Posterior vena cava (tissue), 2 donors: ENCODE results near the gene CDC42SE2. TPM values are rescaled to one million over a fixed set of nuclear protein-coding genes. Genes with fewer than 3 reads are reported as not detected.
"Not testable (repeated sequence)": the region's sequence is repeated elsewhere in the genome, so short reads cannot be mapped to it uniquely, and the experiment has no call there.

Source experiments
- DNase-seq: peaks from one replicate; pipeline ENCODE4 v3.0.0-alpha.2; 2020; ENCODE audit warnings: low spot score
- intact Hi-C, 2 donors: fragments of 100-400 bp; cut with DNase I; formaldehyde crosslinking; loops; one replicate each; pipeline versions ENCODE4 v1.14.1 to v1.14.2; 2022 to 2023
- total RNA-seq, 2 donors: library from RNA; stranded (reverse); fragmentation: NEBNext Ultra II Directional; extraction: Animal tissue kit (Norgen Biotek cat#: 25700); gene quantifications; one replicate each; pipeline ENCODE4 v1.2.1, GENCODE V29; 2021
- donor health status: DM: yes; HTN: yes; CAD: no.
- donor health status: DM: yes; HTN: yes; CAD: no.

CDC42SE2 gene
- total RNA-seq, 2 donors from 2014 or later, result 17.0 to 18.5 TPM

DNA sequence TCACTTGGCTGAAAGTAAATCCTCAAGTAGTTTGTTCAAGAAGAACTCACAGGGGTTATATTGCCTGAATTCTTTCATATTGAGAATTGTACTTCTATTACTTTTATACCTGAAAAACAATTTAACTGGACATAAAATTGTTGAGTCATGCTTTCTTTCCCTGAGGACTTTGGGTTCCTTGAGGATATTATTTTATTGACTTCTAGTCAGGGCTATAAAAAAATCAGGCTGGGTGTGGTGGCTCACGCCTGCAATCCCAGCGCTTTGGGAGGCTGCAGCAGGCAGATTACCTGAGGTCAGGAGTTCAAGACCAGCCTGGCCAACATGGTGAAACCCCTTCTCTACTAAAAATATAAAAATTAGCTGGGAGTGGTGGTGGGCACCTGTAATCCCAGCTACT lies 17.9 kb upstream of the CDC42SE2 start:
- no peak for DNase-seq
- intact Hi-C loops, result no loop called here

DNA sequence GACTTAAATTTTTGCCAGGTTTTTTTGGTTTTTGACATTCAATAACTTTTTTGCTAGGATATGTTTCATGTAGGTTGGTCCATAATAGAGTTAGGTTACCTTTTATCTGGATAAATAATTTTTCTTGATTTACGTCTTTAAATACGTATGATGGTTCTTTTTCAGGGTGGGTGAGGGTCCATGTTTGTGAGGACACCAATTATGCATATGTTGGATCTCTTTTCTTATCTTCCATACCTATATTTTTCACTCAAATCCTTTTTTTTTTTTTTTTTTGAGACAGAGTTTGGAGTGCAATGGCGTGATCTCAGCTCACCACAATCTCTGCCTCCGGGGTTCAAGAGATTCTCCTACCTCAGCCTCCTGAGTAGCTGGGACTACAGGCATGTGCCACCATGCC lies 17.3 kb upstream of the CDC42SE2 start:
- intact Hi-C loops, result no loop called here
- DNase-seq, result no peak

DNA sequence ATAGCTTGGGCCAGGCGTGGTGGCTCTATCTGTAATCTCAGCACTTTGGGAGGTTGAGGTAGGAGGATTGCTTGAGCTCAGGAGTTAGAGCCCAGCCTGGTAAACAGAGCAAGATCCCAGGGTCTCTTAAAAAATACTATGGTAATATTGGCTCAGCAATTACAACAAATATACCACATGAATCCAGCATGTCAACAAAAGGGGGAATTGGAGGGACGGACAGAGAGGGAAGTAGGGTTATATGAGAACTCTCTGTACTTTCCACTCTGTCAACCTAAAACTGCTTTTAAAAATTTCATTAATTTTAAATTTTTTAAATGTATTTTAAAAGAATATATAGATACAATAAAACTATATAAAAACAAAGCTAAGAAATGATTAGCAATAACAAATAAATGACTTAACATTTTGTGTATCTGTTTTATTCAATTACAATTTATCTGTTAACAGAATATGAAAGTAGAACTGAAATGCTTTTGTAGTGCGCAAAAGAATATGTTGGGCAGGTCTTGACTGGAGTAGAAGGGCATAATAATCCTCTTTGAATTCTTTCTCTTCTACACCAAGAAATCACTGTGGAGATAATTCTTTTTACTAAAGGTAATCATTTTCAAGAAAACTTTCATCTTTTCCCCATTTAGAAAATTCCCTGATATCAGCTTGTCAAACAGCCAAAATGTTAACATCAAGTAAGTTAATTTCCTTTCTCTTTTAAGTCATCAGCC lies 12.9 kb upstream of the CDC42SE2 start:
- intact Hi-C loops, result no loop called here
- DNase-seq, result no peak

DNA sequence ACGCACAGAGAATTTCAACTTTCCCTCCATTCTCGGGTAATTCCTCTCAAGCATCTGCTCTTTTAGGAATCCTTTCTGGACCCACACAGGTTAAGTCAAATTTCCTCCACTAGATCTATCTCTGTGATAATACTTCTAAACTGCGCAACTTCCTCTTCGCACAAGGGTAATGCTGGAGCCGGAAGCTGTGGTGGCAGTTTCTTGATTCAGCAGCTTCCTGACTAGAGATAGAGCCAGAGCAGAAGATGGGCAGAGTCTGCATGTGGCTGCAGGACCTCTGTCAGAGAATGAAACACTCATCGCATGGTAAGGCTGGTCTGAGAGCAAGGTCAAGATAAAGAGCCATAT lies 11.1 kb upstream of the CDC42SE2 start:
- DNase-seq, result no peak
- intact Hi-C loops, result no loop called here

DNA sequence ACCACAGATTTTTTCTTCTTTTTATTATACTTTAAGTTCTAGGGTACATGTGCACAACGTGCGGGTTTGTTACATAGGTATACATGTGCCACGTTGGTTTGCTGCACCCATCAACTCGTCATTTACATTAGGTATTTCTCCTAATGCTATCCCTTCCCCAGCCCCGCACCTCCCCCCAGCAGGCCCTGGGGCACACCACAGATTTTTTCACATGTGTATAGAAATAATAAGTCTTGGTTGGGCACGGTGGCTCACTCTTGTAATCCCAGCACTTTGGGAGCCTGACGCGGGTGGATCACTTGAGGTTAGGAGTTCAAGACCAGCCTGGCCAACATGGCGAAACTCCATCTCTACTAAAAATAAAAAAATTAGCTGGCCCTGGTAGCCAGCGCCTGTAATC lies 9.8 kb upstream of the CDC42SE2 start:
- intact Hi-C loops, DNase-seq: not testable (repeated sequence)

DNA sequence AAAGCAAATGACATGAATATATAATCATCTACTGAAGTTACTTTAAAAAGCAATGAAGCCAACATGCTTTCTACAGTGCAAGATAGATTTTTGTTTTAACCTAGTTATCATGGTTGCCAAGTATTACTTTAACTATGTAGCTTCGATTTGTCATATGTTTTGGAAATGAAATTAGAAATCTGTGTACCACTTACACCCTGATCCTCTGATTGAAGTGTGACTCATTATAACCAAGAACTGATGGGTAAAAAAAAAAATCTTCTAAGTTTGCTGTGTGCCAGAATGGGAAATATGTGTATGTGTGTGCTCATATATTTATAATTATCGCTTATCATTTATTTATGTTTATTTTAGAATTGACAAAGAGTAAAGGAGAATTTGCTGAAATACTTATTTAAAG lies 9.1 kb upstream of the CDC42SE2 start:
- intact Hi-C loops, result no loop called here
- no peak for DNase-seq

DNA sequence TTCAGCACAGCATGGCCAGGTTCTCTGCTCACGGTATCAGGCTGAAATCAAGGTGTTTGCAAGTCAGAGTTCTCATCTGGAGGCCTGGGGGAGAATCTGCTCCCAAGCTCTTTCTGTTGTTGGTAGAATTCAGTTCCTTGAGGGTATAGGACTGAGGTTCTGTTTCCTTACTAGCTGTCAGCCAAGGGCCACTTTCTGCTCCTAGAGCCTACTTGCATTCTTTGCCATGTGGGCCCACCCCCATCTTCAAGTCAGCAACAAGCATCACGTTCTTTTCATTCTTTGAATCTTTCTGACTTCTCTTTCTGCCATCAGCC lies 7.4 kb upstream of the CDC42SE2 start:
- no peak for DNase-seq
- intact Hi-C loops, result no loop called here

DNA sequence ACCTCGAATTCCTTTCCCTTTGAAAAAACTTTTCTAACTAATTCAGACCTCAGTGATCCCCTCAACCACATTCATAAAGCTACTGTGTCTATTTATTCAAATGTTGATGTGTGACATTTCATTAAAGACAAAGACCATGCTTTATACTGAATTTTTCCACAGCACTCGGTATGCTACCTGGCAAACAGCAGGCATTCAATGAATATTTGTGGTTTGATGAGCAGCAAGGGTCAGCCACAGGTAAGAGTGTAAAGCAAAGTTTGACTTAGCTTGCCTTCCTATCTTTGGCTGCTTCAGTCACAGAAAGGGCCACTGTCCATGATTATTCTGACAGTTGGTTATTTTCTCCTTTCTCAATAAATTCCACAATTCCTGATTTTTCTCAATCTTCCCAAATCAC lies 5.1 kb upstream of the CDC42SE2 start:
- no peak for DNase-seq
- intact Hi-C loops, result no loop called here

DNA sequence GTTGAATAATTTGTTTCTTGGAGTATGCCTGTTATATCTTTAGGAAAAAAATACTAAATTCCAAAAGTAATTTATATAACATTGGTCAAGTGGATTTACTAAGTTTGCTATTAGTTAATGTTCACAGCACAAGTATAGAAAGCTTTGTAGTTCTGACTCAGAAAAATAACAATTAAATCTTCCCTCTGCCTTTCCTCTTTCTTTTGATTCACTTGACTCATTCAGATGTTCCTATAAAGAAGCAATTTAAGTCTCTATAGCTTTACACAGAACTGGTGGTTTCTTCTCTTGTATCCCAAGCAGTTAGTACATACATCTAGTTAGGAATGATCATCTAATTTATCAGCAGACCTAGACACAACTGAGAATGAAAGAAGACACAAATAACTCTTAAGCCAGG lies 4.5 kb upstream of the CDC42SE2 start:
- intact Hi-C loops, result no loop called here
- DNase-seq, result no peak

DNA sequence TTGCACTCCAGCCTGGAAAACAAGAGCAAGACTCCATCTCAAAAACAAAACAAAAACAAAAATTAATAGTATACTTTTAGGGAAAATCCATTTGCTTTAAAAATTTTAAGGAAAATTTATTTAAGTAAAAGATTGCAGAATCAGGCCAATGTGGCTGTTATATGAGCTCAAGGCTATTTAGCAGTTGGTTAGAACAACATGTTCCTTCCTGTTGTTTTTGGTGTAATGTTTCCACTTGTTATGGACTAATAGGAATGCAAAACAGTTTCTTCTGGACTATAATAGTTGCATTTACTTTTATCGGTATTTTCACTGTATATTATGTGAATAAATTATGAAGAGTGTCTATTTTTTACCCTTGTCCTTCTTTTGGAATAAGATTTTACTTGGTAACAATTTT lies 3.0 kb upstream of the CDC42SE2 start:
- intact Hi-C loops, result no loop called here
- no peak for DNase-seq

DNA sequence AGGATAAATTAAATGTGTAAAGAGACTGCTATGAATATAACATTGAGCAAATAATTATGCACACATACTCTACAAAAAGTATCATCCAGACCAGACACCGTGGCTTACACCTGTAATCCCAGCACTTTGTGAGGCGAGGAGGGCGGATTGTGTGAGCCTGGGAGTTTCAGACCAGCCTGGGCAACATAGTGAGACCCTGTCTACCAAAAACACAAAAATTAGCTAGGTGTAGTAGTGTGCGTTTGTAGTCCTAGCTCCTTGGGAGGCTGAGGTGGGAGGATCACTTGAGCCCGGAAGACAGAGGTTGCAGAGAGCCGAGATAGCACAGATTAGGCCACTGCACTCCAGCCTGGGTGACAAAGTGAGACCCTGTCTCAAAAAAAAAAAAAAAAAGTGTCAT lies 2.4 kb upstream of the CDC42SE2 start:
- DNase-seq, result no peak
- intact Hi-C loops, result no loop called here

DNA sequence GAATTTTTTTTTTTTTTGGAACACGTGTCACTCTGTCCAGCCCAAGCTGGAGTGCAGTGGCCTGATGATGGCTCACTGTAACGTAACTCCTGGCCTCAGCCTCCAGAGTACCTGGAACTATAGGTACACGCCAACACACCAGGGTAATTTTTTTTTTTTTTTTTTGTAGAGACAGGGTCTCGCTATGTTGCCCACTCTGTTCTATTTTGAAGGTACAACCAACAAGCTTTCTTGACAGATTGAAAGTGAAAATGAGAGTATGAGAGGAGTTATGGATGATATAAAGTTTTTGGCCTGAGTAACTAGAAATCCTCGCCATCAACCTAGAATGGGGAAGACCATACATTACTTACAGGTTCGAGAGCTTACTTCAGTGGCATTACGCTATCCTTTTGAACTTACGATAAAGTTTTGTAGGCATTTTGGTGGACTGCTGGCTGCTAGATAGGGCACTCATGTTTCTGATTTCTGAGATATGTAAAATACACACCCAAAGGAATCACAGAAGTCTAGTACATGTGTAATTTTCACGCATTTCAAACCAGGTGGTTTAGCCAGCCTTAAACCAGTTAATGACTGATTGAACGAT lies 806 bp upstream of the CDC42SE2 start:
- intact Hi-C loops, result no loop called here
- DNase-seq, result no peak

DNA sequence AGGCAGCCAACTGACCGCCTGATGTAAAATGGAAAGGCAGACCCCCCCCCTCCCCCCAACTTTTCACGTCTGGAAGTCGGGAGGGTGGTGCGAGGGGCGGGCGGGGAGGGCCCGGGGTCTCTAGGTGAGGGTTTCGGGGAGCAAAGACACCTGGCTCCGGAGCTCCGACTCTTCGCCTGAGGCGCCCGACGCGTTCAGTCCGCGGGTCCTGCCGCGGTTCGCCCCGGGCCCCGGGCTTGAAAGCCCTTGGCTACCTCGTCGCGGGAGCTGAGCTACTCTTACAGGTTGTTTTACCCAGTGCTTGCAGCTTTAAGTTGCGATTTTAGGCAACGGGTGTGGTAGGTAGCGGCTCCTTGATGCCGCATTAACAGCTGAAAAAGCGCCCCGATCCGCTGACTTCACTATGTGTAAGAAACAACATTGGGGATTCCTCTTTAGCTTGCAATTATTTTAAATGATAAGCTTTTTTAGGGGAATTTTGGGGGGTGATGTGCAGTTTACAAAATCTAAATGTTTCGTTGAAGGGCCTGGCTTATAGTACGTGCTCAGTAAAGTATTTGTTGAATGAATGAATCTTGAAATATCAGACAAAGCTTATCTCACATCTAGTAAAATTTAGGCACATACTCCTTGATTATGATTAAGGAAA lies 722 bp downstream of the CDC42SE2 start:
- intact Hi-C loops, result no loop called here

DNA sequence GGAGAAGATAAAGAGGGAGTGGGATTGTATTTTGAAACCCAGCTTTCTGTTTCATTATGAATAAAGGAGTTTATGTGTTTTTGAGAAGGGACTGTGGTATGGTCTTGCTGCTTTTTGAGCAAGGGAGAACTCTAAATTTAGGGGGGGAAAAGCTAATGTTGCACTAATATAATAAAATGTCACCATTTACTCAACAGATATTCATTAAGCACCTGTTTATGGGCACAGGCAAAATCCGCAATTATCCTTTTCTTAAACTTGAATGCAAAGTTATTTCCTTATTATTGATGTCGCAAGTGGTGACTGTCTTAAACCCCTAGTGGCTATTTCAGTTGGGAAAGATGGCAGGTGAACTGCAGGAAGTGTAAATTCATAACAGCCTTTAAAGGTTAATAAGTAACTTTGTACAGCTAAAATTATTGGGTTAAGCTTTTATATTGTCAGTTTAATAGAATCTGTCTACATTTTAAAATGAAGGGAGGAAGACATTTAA lies 1.5 kb downstream of the CDC42SE2 start:
- intact Hi-C loops, result no loop called here
- no peak for DNase-seq

More for the DNA sequence above, 722 bp downstream of the CDC42SE2 start:
- peak; percentile 81 for DNase-seq

DNA sequence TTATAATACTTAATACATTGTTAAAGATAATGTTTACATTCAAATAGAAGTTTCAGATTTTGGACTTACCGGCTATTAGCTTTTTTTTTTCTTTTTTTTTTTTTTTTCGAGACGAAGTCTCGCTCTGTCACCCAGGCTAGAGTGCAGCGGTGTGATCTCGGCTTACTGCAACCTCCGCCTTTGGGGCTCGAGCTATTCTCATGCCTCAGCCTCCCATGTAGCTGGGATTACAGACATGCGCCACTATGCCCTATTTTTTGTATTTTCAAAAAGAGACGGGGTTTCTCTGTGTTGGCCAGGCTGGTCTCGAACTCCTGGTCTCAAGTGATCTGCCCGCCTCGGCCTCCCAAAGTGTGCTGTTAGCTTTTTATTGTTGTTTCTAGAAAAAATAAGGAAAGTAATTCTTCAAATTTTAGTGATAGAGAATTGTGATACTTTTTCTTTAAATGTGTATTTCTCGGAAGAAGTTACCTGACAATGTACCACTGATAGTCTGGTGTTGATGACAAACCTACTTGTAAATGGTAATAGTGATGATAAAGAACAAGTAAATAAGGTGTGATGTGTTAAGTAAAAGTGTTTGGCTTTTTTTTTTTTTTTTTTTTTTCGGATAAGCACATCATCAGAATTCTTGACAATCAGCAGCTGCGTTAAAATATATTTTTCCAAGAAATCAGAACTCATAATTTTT lies 2.7 kb downstream of the CDC42SE2 start:
- intact Hi-C loops, result no loop called here
- no peak for DNase-seq

DNA sequence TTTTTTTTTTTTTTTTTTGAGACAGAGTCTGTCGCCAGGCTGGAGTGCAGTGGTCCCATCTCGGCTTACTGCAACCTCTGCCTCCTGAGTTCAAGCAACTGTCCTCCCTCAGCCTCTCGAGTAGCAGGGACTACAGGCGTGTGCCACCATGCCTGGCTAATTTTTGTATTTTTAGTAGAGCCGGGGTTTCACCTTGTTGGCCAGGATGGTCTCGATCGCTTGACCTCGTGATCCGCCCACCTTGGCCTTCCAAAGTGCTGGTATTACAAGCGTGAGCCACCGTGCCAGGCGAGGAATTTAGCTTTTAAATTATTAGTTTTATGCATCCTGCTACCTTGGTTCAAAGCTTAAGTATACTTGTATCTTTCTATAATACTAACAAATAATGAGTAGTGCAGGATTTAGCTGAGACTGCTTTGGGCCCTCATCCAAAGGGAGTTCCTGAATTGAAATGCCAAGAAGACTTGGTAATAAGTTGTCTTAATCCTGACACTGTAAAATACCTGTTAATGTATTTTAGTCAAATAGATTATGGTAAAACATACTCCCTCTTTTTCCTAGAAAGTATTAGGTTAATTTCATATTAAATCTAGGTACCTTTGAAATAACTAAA lies 5.0 kb downstream of the CDC42SE2 start:
- DNase-seq, result no peak
- intact Hi-C loops, result no loop called here

DNA sequence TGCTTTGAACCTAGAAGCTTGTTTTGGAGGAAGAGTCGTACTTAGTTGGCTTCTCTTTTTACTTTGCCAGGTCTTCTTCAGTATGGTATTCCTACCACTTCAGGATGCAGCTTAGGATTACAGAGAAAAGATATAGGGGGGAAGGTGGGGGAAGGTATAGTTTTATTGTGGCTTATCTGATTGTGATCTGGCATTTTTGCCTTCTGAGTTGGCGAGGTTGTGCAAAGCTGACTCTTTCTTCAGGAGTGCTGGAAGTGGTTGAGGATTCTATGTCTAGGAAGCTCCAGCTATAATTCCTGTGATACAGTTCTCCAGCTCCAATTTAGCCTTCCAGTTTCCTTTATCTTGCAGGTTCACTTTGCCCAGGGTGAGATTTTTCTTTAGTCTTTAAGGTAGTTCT lies 7.0 kb downstream of the CDC42SE2 start:
- no peak for DNase-seq
- intact Hi-C loops, result no loop called here

DNA sequence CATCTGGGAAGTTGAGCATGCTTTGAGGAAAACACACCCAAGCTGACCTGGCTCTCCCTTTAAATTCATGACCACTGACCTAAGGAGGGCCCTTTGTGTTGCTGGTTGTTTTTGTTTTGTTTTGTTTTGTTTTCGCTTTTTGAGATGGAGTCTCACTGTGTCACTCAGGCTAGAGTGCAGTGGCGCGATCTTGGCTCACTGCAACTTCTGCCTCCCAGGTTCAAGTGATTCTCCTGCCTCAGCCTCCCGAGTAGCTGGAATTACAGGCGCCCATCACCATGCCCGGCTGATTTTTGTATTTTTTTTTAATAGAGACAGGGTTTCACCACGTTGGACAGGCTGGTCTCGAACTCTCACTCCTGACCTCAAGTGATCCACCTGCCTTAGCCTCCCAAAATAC lies 8.0 kb downstream of the CDC42SE2 start:
- intact Hi-C loops, DNase-seq: not testable (repeated sequence)

DNA sequence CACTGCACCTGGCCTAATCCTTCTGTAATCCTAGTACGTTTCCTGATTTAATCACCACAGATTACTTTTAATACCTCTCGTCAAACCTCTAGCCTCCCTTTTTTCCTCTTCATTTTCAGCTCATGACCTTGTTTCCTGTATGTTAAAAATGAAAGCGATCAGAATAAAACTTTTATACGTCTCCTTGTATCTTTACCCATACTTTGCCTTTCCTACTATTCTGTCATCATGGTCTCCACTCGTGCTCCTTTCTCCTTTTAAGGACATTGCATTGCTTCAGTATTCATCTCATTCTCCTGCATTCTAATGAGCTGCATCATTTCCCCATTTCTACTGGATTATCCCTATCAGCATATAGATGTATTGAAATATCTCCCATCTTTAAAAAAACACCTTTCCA lies 8.5 kb downstream of the CDC42SE2 start:
- intact Hi-C loops, result no loop called here
- DNase-seq, result no peak

DNA sequence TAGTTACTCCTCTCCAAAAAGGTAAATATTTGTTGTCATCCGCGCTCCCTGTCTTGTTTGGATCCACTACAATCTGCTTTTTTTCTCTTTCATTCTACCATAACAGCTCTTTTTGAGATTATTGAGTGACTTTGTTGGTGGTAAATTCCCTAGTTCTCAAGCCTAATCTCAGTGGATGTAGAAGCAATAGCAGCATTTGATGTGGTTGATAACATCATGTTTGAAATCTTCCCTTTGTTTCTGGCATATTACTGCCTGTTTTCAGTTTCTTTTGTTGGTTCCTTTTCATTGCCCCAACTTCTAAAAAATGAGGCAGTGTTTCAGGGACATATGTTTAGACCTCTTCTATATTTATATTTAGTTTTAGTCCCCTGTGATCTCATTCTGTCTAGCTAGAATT lies 8.9 kb downstream of the CDC42SE2 start:
- intact Hi-C loops, result no loop called here
- no peak for DNase-seq
